Activated T-cell treated with anti-CD3 and anti-CD28 coated beads, Interleukin-2, amount 50 U/mL, for 72 hours (primary cell): ENCODE data around the gene CNDP1. TPM values are rescaled to one million over a fixed set of nuclear protein-coding genes. Genes with fewer than 3 reads are reported as not detected.

Experiments
- ATAC-seq, 2 donors: fragments of 150-1000 bp; cut with Tn5 transposase; replicated peaks in 1 of 2; 2 replicates each; pipeline ENCODE4 v1.10.0; 2021; ENCODE audit warnings: moderate library complexity in 2 of 2, mild to moderate bottlenecking in 1 of 2
- DNase-seq, 2 donors: peaks; one replicate each; pipeline ENCODE4 v3.0.0; 2021 to 2022; ENCODE audit warnings: mixed read lengths in 1 of 2
- H3K27ac Mint-ChIP-seq: one replicate; pipeline ENCODE4 v1.8.0; 2022; ENCODE audit warnings: mild to moderate bottlenecking, moderate library complexity, mixed read lengths
- H3K27me3 Mint-ChIP-seq: one replicate; pipeline ENCODE4 v1.8.0; 2022; ENCODE audit warnings: low read depth, mixed read lengths
- H3K36me3 Mint-ChIP-seq, 2 donors: one replicate each; pipeline ENCODE4 v1.8.0; 2022; ENCODE audit warnings: mixed read lengths in 2 of 2, mild to moderate bottlenecking in 1 of 2; ENCODE audit not compliant: insufficient read depth in 2 of 2
- H3K4me1 Mint-ChIP-seq: one replicate; pipeline ENCODE4 v1.8.0; 2022; ENCODE audit warnings: low read depth, mixed read lengths
- H3K4me3 Mint-ChIP-seq, 2 donors: one replicate each; pipeline ENCODE4 v1.8.0; 2022; ENCODE audit warnings: mild to moderate bottlenecking in 2 of 2, mixed read lengths in 2 of 2, moderate library complexity in 2 of 2
- H3K9me3 Mint-ChIP-seq, 2 donors: one replicate each; pipeline ENCODE4 v1.8.0; 2022; ENCODE audit warnings: mixed read lengths in 2 of 2
- total RNA-seq, 2 donors: library from RNA; stranded (reverse); gene quantifications; one replicate each; pipeline ENCODE4 v1.2.3, GENCODE V29; 2022

The CNDP1 gene
- total RNA-seq, 2 donors from 2014 or later, result 0.16 TPM; not detected in 1

DNA sequence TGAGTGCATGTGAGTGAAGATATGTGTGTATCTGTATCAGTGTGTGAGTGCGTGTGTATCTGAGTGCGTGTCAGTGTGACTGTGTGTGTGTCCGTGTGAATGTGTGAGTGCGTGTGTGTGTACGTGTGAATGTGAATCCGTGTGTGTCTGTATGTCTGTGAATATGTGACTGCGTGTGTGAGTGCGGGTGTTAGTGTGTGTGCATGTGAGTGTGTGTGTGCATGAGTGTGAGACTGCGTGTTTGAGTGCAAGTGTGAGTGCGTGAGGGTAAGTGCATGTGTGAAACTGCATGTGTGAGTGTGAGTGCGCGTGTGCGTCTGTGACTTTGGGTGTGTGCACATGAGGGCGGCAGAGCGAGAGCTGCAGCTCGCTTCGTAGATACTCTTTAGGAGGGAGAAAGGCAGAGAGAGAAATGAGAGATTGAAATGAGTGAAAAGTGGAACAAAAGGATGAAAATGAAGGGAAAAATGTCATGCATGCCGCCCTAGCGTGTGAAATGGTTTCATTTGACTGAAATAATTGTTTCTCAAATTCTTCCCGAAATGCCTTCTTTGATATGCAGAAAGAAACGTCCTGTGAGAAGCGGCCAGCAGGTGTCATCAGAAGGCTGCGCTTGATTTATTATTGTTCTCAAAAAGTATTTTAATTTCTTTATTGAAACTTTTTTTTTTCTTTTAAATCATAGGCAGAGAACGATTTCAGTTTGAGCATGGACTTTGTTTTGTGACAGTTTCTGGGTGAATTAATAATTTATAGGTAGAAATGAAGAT lies 88.9 kb downstream of the CNDP1 start:
- Mint-ChIP-seq H3K4me1 (peaks cover 12% of the 10 kb centered on the region), H3K9me3 (no peaks in the 10 kb centered on the region)
- no peak for ATAC-seq

GRCh38 chr18:74624466-74624865 lies 90.2 kb downstream of the CNDP1 start:
- peaks cover 12% of the 10 kb centered on the region for H3K4me1 Mint-ChIP-seq
- H3K9me3 Mint-ChIP-seq, result no peaks in the 10 kb centered on the region
- DNase-seq (no peak), ATAC-seq (no peak)
- H3K4me3 Mint-ChIP-seq, result no peak overlapping the region
- no peak overlapping the region for H3K27ac Mint-ChIP-seq
- H3K36me3 Mint-ChIP-seq, result no peaks in the 10 kb centered on the region
- H3K27me3 Mint-ChIP-seq, result no peaks in the 10 kb centered on the region

More for the DNA sequence above, 88.9 kb downstream of the CNDP1 start:
- Mint-ChIP-seq H3K4me3 (no peak overlapping the region), H3K27ac (no peak overlapping the region), H3K27me3 (no peaks in the 10 kb centered on the region), H3K36me3 (no peaks in the 10 kb centered on the region)
- peak; percentile 17 to 22 for DNase-seq

GRCh38 chr18:74625157-74625556 lies 90.9 kb downstream of the CNDP1 start:
- no peak for DNase-seq
- no peak for ATAC-seq
- no peak overlapping the region for H3K4me3 Mint-ChIP-seq
- H3K27me3 Mint-ChIP-seq, result no peaks in the 10 kb centered on the region
- H3K27ac Mint-ChIP-seq, result no peak overlapping the region
- H3K36me3 Mint-ChIP-seq, result no peaks in the 10 kb centered on the region
- peaks cover 12% of the 10 kb centered on the region for H3K4me1 Mint-ChIP-seq
- H3K9me3 Mint-ChIP-seq, result no peaks in the 10 kb centered on the region

DNA sequence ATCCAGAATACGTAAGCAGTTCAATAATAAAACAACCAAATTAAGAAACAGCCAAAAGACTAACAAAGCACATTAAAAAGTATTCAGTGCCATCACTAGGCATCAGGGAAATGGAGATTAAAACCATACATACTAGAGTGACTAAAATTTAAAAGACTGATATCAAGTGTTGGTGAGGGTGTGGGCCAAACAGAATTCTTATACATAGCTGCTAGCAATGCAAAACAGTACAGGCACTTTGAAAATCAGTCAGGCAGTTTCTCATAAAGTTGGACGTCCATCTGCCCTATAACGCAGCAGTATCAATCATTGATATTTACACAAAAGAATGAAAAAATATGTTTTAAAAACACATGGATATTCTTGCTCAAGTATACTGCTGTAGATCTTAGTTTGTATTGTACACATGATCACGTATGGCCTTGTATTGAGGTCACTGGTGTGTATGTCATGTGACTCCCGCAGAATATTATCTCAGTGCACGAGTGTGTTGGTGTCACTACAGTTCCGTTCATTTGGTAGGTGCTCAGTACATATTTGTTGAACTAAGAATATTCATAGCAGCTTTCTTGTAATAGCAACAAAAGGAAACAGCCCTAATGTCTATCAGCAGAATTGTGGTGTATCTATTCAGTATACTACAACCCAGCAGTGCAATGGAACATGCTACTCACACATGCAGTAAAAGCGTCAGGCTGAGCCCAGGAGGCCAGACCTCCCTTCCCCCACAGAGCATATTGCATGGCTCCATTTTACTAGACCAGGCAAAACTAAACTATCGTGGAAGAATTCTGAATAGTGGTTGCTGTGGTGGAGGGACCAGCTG lies 92.0 kb downstream of the CNDP1 start:
- DNase-seq, result no peak
- no peak overlapping the region for H3K4me3 Mint-ChIP-seq
- H3K27ac Mint-ChIP-seq, result no peak overlapping the region
- H3K27me3 Mint-ChIP-seq, result no peaks in the 10 kb centered on the region
- peaks cover 24% of the 10 kb centered on the region for H3K4me1 Mint-ChIP-seq
- no peaks in the 10 kb centered on the region for H3K36me3 Mint-ChIP-seq
- H3K9me3 Mint-ChIP-seq, result no peaks in the 10 kb centered on the region
- ATAC-seq, result no peak

GRCh38 chr18:74630804-74631203 lies 96.5 kb downstream of the CNDP1 start:
- DNase-seq, result no peak
- ATAC-seq, result no peak
- Mint-ChIP-seq H3K27me3 (no peaks in the 10 kb centered on the region), H3K9me3 (no peaks in the 10 kb centered on the region), H3K4me1 (peaks cover 55% of the 10 kb centered on the region), H3K27ac (peak overlapping the region; percentile 96), H3K4me3 (peak overlapping the region; percentile 70 to 92), H3K36me3 (peaks cover 0 to 10% of the 10 kb centered on the region in 2 donors)

DNA sequence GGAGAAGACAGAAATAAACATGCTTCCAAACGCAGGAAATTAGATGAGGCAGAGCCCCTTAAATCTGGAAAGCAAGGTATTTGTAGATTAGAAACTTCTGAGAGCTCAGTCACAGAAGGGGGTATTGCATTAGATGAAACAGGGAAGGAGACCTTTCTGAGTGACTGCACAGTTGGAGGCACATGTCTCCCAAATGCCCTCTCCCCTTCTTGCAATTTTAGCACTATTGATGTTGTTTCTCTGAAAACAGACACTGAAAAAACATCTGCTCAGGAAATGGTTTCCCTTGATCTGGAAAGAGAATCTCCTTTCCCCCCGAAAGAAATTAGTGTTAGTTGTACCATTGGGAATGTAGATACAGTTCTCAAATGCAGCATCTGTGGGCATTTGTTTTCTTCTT lies 96.9 kb downstream of the CNDP1 start:
- DNase-seq (no peak), ATAC-seq (no peak)
- peaks cover 55% of the 10 kb centered on the region for H3K4me1 Mint-ChIP-seq
- H3K36me3 Mint-ChIP-seq, result peaks cover 0 to 10% of the 10 kb centered on the region in 2 donors
- no peaks in the 10 kb centered on the region for H3K9me3 Mint-ChIP-seq
- peak overlapping the region; percentile 96 for H3K27ac Mint-ChIP-seq
- H3K4me3 Mint-ChIP-seq, result peak overlapping the region; percentile 70 to 92
- no peaks in the 10 kb centered on the region for H3K27me3 Mint-ChIP-seq

DNA sequence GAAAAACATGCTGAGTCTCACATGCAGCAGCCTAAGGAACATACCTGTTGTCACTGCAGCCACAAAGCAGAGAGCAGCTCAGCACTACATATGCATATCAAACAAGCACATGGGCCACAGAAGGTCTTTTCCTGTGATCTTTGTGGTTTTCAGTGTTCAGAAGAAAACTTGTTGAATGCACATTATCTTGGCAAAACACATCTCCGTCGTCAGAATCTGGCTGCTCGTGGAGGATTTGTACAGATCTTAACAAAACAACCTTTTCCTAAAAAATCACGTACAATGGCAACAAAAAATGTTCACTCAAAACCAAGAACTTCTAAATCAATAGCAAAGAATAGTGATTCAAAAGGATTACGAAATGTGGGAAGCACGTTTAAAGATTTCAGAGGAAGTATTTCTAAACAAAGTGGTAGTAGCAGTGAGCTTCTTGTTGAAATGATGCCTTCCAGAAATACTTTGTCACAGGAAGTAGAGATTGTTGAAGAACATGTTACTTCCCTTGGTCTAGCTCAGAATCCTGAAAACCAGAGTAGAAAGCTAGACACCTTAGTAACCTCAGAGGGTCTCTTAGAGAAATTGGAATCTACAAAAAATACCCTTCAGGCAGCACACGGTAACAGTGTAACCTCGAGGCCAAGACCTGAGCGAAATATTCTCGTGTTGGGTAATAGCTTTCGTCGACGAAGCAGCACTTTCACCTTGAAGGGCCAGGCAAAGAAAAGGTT lies 97.5 kb downstream of the CNDP1 start:
- Mint-ChIP-seq H3K27ac (peak overlapping the region; percentile 96), H3K36me3 (peaks cover 0 to 10% of the 10 kb centered on the region in 2 donors), H3K27me3 (no peaks in the 10 kb centered on the region), H3K9me3 (no peaks in the 10 kb centered on the region), H3K4me1 (peaks cover 49% of the 10 kb centered on the region), H3K4me3 (peak overlapping the region; percentile 70 to 92)
- DNase-seq (no peak), ATAC-seq (peak; percentile 64 to 65)

- ATAC-seq (peak; percentile 50 to 51), DNase-seq (no peak)
- H3K4me1 Mint-ChIP-seq, result peaks cover 45% of the 10 kb centered on the region
- peak overlapping the region; percentile 96 for H3K27ac Mint-ChIP-seq
- peaks cover 0 to 10% of the 10 kb centered on the region in 2 donors for H3K36me3 Mint-ChIP-seq
- H3K4me3 Mint-ChIP-seq, result peak overlapping the region; percentile 70 to 92
- H3K27me3 Mint-ChIP-seq, result no peaks in the 10 kb centered on the region
- no peaks in the 10 kb centered on the region for H3K9me3 Mint-ChIP-seq
These were observed 98.0 kb downstream of the CNDP1 start for GRCh38 chr18:74632351-74632679.

GRCh38 chr18:74632856-74633255 lies 98.6 kb downstream of the CNDP1 start:
- H3K36me3 Mint-ChIP-seq, result peaks cover 0 to 10% of the 10 kb centered on the region in 2 donors
- DNase-seq (no peak), ATAC-seq (peak; percentile 21 to 52)
- H3K27ac Mint-ChIP-seq, result peak overlapping the region; percentile 96
- H3K9me3 Mint-ChIP-seq, result no peaks in the 10 kb centered on the region
- no peaks in the 10 kb centered on the region for H3K27me3 Mint-ChIP-seq
- peaks cover 42% of the 10 kb centered on the region for H3K4me1 Mint-ChIP-seq
- peak overlapping the region; percentile 70 to 92 for H3K4me3 Mint-ChIP-seq

- no peaks in the 10 kb centered on the region for H3K27me3 Mint-ChIP-seq
- H3K36me3 Mint-ChIP-seq, result peaks cover 0 to 10% of the 10 kb centered on the region in 2 donors
These were observed 99.5 kb downstream of the CNDP1 start for GRCh38 chr18:74633652-74634352.

GRCh38 chr18:74635224-74635975 lies 101.1 kb downstream of the CNDP1 start:
- Mint-ChIP-seq H3K4me3 (no peak overlapping the region), H3K4me1 (peaks cover 40% of the 10 kb centered on the region), H3K9me3 (no peaks in the 10 kb centered on the region), H3K27ac (no peak overlapping the region), H3K36me3 (peaks cover 0 to 10% of the 10 kb centered on the region in 2 donors), H3K27me3 (no peaks in the 10 kb centered on the region)
- ATAC-seq, result no peak
- no peak for DNase-seq

More at GRCh38 chr18:74633652-74634352, 99.5 kb downstream of the CNDP1 start:
- Mint-ChIP-seq H3K9me3 (no peaks in the 10 kb centered on the region), H3K4me1 (peaks cover 42% of the 10 kb centered on the region), H3K27ac (peak overlapping the region; percentile 43), H3K4me3 (peak overlapping the region in 1 of 2 donors; percentile 92)
- peak; percentile 58 to 72 for ATAC-seq
- peak; percentile 36 to 38 for DNase-seq
